Measurements from ENCODE around the gene CBX5. TPM values are rescaled to one million over a fixed set of nuclear protein-coding genes. Genes with fewer than 3 reads are reported as not detected.
A peak's percentile ranks its signal among the peaks of the same experiment; 100 is the strongest.

CBX5 gene
- polyA plus RNA-seq, 1 donor from 2014 or later = 57.1 TPM

GRCh38 chr12:54279227-54279631 lies 693 bp downstream of the CBX5 start:
- Histone ChIP-seq H3K9me2 (ENCODE audit: insufficient read depth, low read length) (no peaks in the 10 kb centered on the region), H3F3A (ENCODE audit: insufficient read depth, low read length, poor library complexity, severe bottlenecking) (peaks cover 7% of the 10 kb centered on the region), H3K4me3 (ENCODE audit: low read length) (peak overlapping the region; percentile 74), H3K36me3 (ENCODE audit: insufficient read depth, low read length) (peaks cover 8% of the 10 kb centered on the region), H2AFZ (ENCODE audit: low read depth, low read length) (no peak overlapping the region), H3K27me3 (ENCODE audit: insufficient read depth, low read depth, low read length) (no peaks in the 10 kb centered on the region), H3K27ac (ENCODE audit: low read length) (peak overlapping the region; percentile 97), H3K9ac (ENCODE audit: low read length) (peak overlapping the region; percentile 90), H3K9me3 (ENCODE audit: low read length) (no peaks in the 10 kb centered on the region), H3K4me2 (ENCODE audit: low read length) (peak overlapping the region; percentile 77), H3K79me2 (replicated peaks; ENCODE audit: insufficient read depth, low read length) (peaks cover 77% of the 10 kb centered on the region), H4K20me1 (ENCODE audit: insufficient read depth) (peaks cover 13% of the 10 kb centered on the region)
- TF ChIP-seq EZH2 (IDR thresholded peaks at IDR 0.05; ENCODE audit: borderline replicate concordance, insufficient read depth, low read length, poor library complexity, severe bottlenecking) = no peak
- peak; percentile 3 for TF ChIP-seq MXI1 (conservative IDR thresholded peaks at IDR 0.05; ENCODE audit: poor library complexity, severe bottlenecking)

GRCh38 chr12:54277823-54278276 lies 2.1 kb downstream of the CBX5 start:
- H3K79me2 ChIP-seq (replicated peaks; ENCODE audit: insufficient read depth, low read length) = peaks cover 64% of the 10 kb centered on the region
- H3K36me3 ChIP-seq (ENCODE audit: insufficient read depth, low read length) = peaks cover under 1% of the 10 kb centered on the region
- H3K27ac ChIP-seq (ENCODE audit: low read length) = peak overlapping the region; percentile 97
- H3K27me3 ChIP-seq (ENCODE audit: insufficient read depth, low read depth, low read length) = no peaks in the 10 kb centered on the region
- H4K20me1 ChIP-seq (ENCODE audit: insufficient read depth) = peaks cover 3% of the 10 kb centered on the region
- H3K4me2 ChIP-seq (ENCODE audit: low read length) = peak overlapping the region; percentile 77
- TF ChIP-seq TAF1 (IDR thresholded peaks at IDR 0.05; ENCODE audit: low read depth) = no peak
- no peaks in the 10 kb centered on the region for H3K9me3 ChIP-seq (ENCODE audit: low read length)
- peak overlapping the region; percentile 90 for H3K9ac ChIP-seq (ENCODE audit: low read length)
- no peaks in the 10 kb centered on the region for H3K9me2 ChIP-seq (ENCODE audit: insufficient read depth, low read length)
- peaks cover 7% of the 10 kb centered on the region for H3F3A ChIP-seq (ENCODE audit: insufficient read depth, low read length, poor library complexity, severe bottlenecking)
- peak overlapping the region; percentile 74 for H3K4me3 ChIP-seq (ENCODE audit: low read length)
- H2AFZ ChIP-seq (ENCODE audit: low read depth, low read length) = no peak overlapping the region

GRCh38 chr12:54276368-54276767 lies 3.6 kb downstream of the CBX5 start:
- H3K79me2 ChIP-seq (replicated peaks; ENCODE audit: insufficient read depth, low read length) = peaks cover 64% of the 10 kb centered on the region
- no peaks in the 10 kb centered on the region for H3K27me3 ChIP-seq (ENCODE audit: insufficient read depth, low read depth, low read length)
- no peak overlapping the region for H3K4me3 ChIP-seq (ENCODE audit: low read length)
- H3K4me2 ChIP-seq (ENCODE audit: low read length) = no peak overlapping the region
- H3F3A ChIP-seq (ENCODE audit: insufficient read depth, low read length, poor library complexity, severe bottlenecking) = peaks cover 7% of the 10 kb centered on the region
- H3K27ac ChIP-seq (ENCODE audit: low read length) = no peak overlapping the region
- H3K9me3 ChIP-seq (ENCODE audit: low read length) = no peaks in the 10 kb centered on the region
- TF ChIP-seq RAD21 (conservative IDR thresholded peaks at IDR 0.05) = no peak
- TF ChIP-seq MXI1 (conservative IDR thresholded peaks at IDR 0.05; ENCODE audit: poor library complexity, severe bottlenecking) = no peak
- no peak for TF ChIP-seq POLR2AphosphoS5 (IDR thresholded peaks at IDR 0.05)
- TF ChIP-seq EZH2 (IDR thresholded peaks at IDR 0.05; ENCODE audit: borderline replicate concordance, insufficient read depth, low read length, poor library complexity, severe bottlenecking) = no peak
- TF ChIP-seq, protein P1, sequence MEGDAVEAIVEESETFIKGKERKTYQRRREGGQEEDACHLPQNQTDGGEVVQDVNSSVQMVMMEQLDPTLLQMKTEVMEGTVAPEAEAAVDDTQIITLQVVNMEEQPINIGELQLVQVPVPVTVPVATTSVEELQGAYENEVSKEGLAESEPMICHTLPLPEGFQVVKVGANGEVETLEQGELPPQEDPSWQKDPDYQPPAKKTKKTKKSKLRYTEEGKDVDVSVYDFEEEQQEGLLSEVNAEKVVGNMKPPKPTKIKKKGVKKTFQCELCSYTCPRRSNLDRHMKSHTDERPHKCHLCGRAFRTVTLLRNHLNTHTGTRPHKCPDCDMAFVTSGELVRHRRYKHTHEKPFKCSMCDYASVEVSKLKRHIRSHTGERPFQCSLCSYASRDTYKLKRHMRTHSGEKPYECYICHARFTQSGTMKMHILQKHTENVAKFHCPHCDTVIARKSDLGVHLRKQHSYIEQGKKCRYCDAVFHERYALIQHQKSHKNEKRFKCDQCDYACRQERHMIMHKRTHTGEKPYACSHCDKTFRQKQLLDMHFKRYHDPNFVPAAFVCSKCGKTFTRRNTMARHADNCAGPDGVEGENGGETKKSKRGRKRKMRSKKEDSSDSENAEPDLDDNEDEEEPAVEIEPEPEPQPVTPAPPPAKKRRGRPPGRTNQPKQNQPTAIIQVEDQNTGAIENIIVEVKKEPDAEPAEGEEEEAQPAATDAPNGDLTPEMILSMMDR (IDR thresholded peaks at IDR 0.05; ENCODE audit: poor library complexity, severe bottlenecking) = no peak
- no peak for TF ChIP-seq EP300 (conservative IDR thresholded peaks at IDR 0.05; ENCODE audit: poor library complexity, severe bottlenecking)
- TF ChIP-seq TAF1 (IDR thresholded peaks at IDR 0.05; ENCODE audit: low read depth) = no peak
- no peak for TF ChIP-seq REST (IDR thresholded peaks at IDR 0.05; ENCODE audit: borderline replicate concordance)
- TF ChIP-seq SMC3 (conservative IDR thresholded peaks at IDR 0.05; ENCODE audit: poor library complexity) = no peak
- no peaks in the 10 kb centered on the region for H3K36me3 ChIP-seq (ENCODE audit: insufficient read depth, low read length)
- H2AFZ ChIP-seq (ENCODE audit: low read depth, low read length) = no peak overlapping the region
- H3K9ac ChIP-seq (ENCODE audit: low read length) = no peak overlapping the region
- no peaks in the 10 kb centered on the region for H3K9me2 ChIP-seq (ENCODE audit: insufficient read depth, low read length)
- no peaks in the 10 kb centered on the region for H4K20me1 ChIP-seq (ENCODE audit: insufficient read depth)

Data from neural cell (in vitro differentiated cells).